IMR-90 (cell line): ENCODE data around the gene GCC2. TPM values are rescaled to one million over a fixed set of nuclear protein-coding genes. Genes with fewer than 3 reads are reported as not detected.

Source experiments
- ATAC-seq: fragments of 200-7000 bp; cut with Tn5 transposase; 2 replicates; pipeline ENCODE4 v1.9.1; 2020; ENCODE audit warnings: low read depth, mild to moderate bottlenecking, moderate library complexity
- BruUV-seq: library from RNA; stranded (reverse); fragments of 400-500 nt; replicated peaks from 2 replicates; lab custom pipeline; 2021; lab: Mats Ljungman, UMichigan
- CTCF ChIA-PET: fragments of 300-600 bp; formaldehyde crosslinking; extraction: SDS; loops from one replicate; lab custom pipeline; 2021; ENCODE audit warnings: antibody characterized with exemption; lab: Yijun Ruan, JAX
- POLR2A ChIA-PET: fragments of 300-600 bp; sonication (Branson Sonifier 250); formaldehyde crosslinking; loops from one replicate; lab custom pipeline; 2022; ENCODE audit warnings: antibody characterized with exemption; ENCODE audit not compliant: unreplicated experiment; lab: Charles Lee
- DNase-seq: peaks from one replicate; pipeline ENCODE4 v3.0.0; 2013
- H2AFZ ChIP-seq: replicated peaks from 2 replicates; pipeline ENCODE3; 2013; ENCODE audit warnings: low read length, mild to moderate bottlenecking; ENCODE audit not compliant: poor library complexity
- H2AK5ac ChIP-seq: 2 replicates; pipeline ENCODE4 v1.6.1; 2013; ENCODE audit warnings: low read depth, low read length, inconsistent platforms
- H2AK9ac ChIP-seq: replicated peaks from 2 replicates; pipeline ENCODE3; 2013; ENCODE audit warnings: mild to moderate bottlenecking, low read depth, low read length, moderate library complexity; ENCODE audit not compliant: poor library complexity
- H2BK120ac ChIP-seq: 2 replicates; pipeline ENCODE4 v1.6.1; 2013; ENCODE audit warnings: low read depth, low read length, inconsistent platforms
- H2BK15ac ChIP-seq: 3 replicates; pipeline ENCODE4 v1.6.1; 2013; ENCODE audit warnings: low read depth, low read length, inconsistent platforms
- H2BK20ac ChIP-seq: 2 replicates; pipeline ENCODE4 v1.6.1; 2013; ENCODE audit warnings: low read depth, mild to moderate bottlenecking, inconsistent platforms, low read length, moderate library complexity
- H2BK5ac ChIP-seq: 2 replicates; pipeline ENCODE4 v1.6.1; 2013; ENCODE audit warnings: mild to moderate bottlenecking, low read depth, low read length, inconsistent platforms; ENCODE audit not compliant: poor library complexity, severe bottlenecking
- H3K14ac ChIP-seq: replicated peaks from 2 replicates; pipeline ENCODE4 v1.6.1; 2013; ENCODE audit warnings: low read depth, low read length, inconsistent platforms
- H3K18ac ChIP-seq: 2 replicates; pipeline ENCODE4 v1.6.1; 2013; ENCODE audit warnings: low read depth, low read length, control low read depth
- H3K23ac ChIP-seq: 2 replicates; pipeline ENCODE4 v1.6.1; 2013; ENCODE audit warnings: low read depth, low read length, inconsistent platforms
- H3K27ac ChIP-seq: 2 replicates; pipeline ENCODE4 v1.5.1; 2013; ENCODE audit warnings: mild to moderate bottlenecking, control low read depth, low read length; ENCODE audit not compliant: insufficient read depth
- H3K27me3 ChIP-seq: 2 replicates; pipeline ENCODE4 v1.6.1; 2013; ENCODE audit warnings: low read length; ENCODE audit not compliant: control insufficient read depth, insufficient read depth
- H3K36me3 ChIP-seq: 2 replicates; pipeline ENCODE4 v1.6.1; 2013; ENCODE audit warnings: low read length, mixed read lengths; ENCODE audit not compliant: control insufficient read depth, insufficient read depth
- H3K4ac ChIP-seq: 2 replicates; pipeline ENCODE4 v1.6.1; 2013; ENCODE audit warnings: low read depth, low read length, inconsistent platforms
- H3K4me1 ChIP-seq: 2 replicates; pipeline ENCODE4 v1.6.1; 2013; ENCODE audit warnings: low read length, mixed read lengths; ENCODE audit not compliant: control insufficient read depth, insufficient read depth
- H3K4me2 ChIP-seq: 2 replicates; pipeline ENCODE4 v1.6.1; 2013; ENCODE audit warnings: low read depth, mild to moderate bottlenecking, control low read depth, low read length, moderate library complexity
- H3K4me3 ChIP-seq: 2 replicates; pipeline ENCODE4 v1.5.1; 2013; ENCODE audit warnings: low read depth, mild to moderate bottlenecking, control low read depth, low read length, moderate library complexity; ENCODE audit not compliant: insufficient read depth
- H3K56ac ChIP-seq: 2 replicates; pipeline ENCODE4 v1.6.1; 2013; ENCODE audit warnings: low read length, inconsistent platforms; ENCODE audit not compliant: insufficient read depth; ENCODE audit errors: extremely low read depth
- H3K79me1 ChIP-seq, 2 experiments: 2 replicates each; pipeline ENCODE4 v1.6.1; 2013; ENCODE audit warnings: low read length in 2 of 2, inconsistent platforms in 1 of 2, low read depth in 1 of 2
- H3K9ac ChIP-seq: 2 replicates; pipeline ENCODE4 v1.6.1; 2013; ENCODE audit warnings: low read depth, low read length, control low read depth
- H3K9me1 ChIP-seq: 2 replicates; pipeline ENCODE4 v1.6.1; 2013; ENCODE audit warnings: low read length, inconsistent platforms; ENCODE audit not compliant: insufficient read depth
- H3K9me3 ChIP-seq: 2 replicates; pipeline ENCODE4 v1.6.1; 2013; ENCODE audit warnings: low read length; ENCODE audit not compliant: control insufficient read depth, insufficient read depth
- H4K20me1 ChIP-seq: 2 replicates; pipeline ENCODE4 v1.6.1; 2013; ENCODE audit warnings: low read length, inconsistent platforms; ENCODE audit not compliant: insufficient read depth
- H4K5ac ChIP-seq: 2 replicates; pipeline ENCODE4 v1.6.1; 2013; ENCODE audit warnings: mild to moderate bottlenecking, low read depth, low read length, control low read depth
- H4K8ac ChIP-seq, 2 experiments: 2 replicates each; pipeline ENCODE4 v1.6.1; 2013; ENCODE audit warnings: low read depth in 2 of 2, low read length in 2 of 2, control low read depth in 1 of 2, inconsistent platforms in 1 of 2
- H4K91ac ChIP-seq: 2 replicates; pipeline ENCODE4 v1.6.1; 2013; ENCODE audit warnings: low read depth, low read length, inconsistent platforms; ENCODE audit not compliant: insufficient read depth
- WGBS, 2 experiments: methylation state at CpG; one replicate each; pipeline versions ENCODE4 v1.1.5 to v1.1.7; 2013; ENCODE audit warnings: missing lambda C conversion rate in 2 of 2; ENCODE audit not compliant: insufficient read length in 1 of 2; ENCODE audit errors: extremely low coverage in 2 of 2; 5-methylcytosine and 5-hydroxymethylcytosine counted together
- dilution Hi-C: fragments of 300-500 bp; cut with HindIII; formaldehyde crosslinking; loops from one replicate; pipeline ENCODE4 v1.14.3; 2018; ENCODE audit warnings: low sequenced_read_pairs; ENCODE audit not compliant: unreplicated experiment
- in situ Hi-C: fragments of 300-500 bp; cut with MboI; formaldehyde crosslinking; loops from 3 replicates; pipeline ENCODE4 v1.14.3; 2019; ENCODE audit warnings: low sequenced_read_pairs, inconsistent platforms, mixed read lengths
- intact Hi-C: fragments of 100-400 bp; cut with micrococcal nuclease; formaldehyde crosslinking; loops from 2 replicates; pipeline ENCODE4 v1.10.0; 2022
- polyA plus RNA-seq, 3 experiments: library from polyadenylated mRNA; depleted of rRNA; stranded (reverse); fragments of >200 nt; gene quantifications; 2 replicates each; pipeline ENCODE4 v1.2.3, GENCODE V29; 2012; ENCODE audit warnings: low replicate concordance in 1 of 3
- total RNA-seq: library from RNA; depleted of rRNA; stranded (reverse); fragments of >200 nt; gene quantifications from 2 replicates; pipeline ENCODE4 v1.2.3, GENCODE V29; 2012
- TF ChIP-seq, protein P1 (sequence below): conservative IDR thresholded peaks from 2 replicates; pipeline ENCODE4 v1.5.1; 2012; ENCODE audit warnings: mild to moderate bottlenecking, low read depth, low read length, improper control_type of control experiment

The GCC2 gene
- total and polyA plus RNA-seq, 2 of the 4 experiments (the other 2 are of a cell fraction): 6.4 to 8.6 TPM

DNA sequence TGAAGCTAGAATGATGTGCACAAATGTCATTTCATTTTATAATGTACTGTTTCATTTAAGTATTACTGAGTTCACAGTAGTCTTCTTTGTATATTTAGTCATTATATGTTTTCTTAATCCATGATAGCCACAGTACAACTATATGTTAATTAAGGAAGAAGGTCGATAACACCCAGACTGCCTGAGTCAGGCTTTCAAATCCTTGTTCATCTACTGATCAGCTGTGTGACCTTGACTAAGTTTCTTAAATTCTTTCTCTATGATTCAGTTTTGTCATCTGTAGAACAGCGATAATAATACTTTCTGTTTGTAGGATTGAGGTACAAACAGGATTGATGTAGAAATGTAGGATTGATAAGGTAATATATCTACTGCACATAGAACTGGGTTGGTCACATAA lies 5.4 kb downstream of the GCC2 start:
- Histone ChIP-seq H4K8ac (no peak overlapping the region), H3K56ac (no peak overlapping the region), H2BK20ac (no peak overlapping the region), H3K23ac (no peak overlapping the region), H4K5ac (no peak overlapping the region), H3K27ac (no peak overlapping the region), H3K14ac (no peak overlapping the region), H2AK9ac (no peak overlapping the region), H2BK5ac (no peak overlapping the region), H2AFZ (no peak overlapping the region), H3K79me1 (peaks cover 5 to 20% of the 10 kb centered on the region in 2 experiments), H3K9ac (no peak overlapping the region), H3K4ac (no peak overlapping the region), H3K4me3 (no peak overlapping the region), H3K18ac (no peak overlapping the region), H3K27me3 (no peaks in the 10 kb centered on the region), H3K9me1 (no peaks in the 10 kb centered on the region), H4K20me1 (no peaks in the 10 kb centered on the region), H3K4me2 (no peak overlapping the region), H3K4me1 (no peaks in the 10 kb centered on the region), H2BK15ac (no peak overlapping the region), H3K36me3 (peaks cover 17% of the 10 kb centered on the region), H4K91ac (no peak overlapping the region), H3K9me3 (no peaks in the 10 kb centered on the region), H2BK120ac (no peak overlapping the region), H2AK5ac (no peak overlapping the region)
- DNase-seq: no peak
- dilution Hi-C loops (no loop called here), intact Hi-C loops (no loop called here), in situ Hi-C loops (no loop called here)
- TF ChIP-seq, protein P1, sequence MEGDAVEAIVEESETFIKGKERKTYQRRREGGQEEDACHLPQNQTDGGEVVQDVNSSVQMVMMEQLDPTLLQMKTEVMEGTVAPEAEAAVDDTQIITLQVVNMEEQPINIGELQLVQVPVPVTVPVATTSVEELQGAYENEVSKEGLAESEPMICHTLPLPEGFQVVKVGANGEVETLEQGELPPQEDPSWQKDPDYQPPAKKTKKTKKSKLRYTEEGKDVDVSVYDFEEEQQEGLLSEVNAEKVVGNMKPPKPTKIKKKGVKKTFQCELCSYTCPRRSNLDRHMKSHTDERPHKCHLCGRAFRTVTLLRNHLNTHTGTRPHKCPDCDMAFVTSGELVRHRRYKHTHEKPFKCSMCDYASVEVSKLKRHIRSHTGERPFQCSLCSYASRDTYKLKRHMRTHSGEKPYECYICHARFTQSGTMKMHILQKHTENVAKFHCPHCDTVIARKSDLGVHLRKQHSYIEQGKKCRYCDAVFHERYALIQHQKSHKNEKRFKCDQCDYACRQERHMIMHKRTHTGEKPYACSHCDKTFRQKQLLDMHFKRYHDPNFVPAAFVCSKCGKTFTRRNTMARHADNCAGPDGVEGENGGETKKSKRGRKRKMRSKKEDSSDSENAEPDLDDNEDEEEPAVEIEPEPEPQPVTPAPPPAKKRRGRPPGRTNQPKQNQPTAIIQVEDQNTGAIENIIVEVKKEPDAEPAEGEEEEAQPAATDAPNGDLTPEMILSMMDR: no peak
- no CpG with 5 or more reads among the region's 2 CpGs for WGBS, 2 experiments
- BruUV-seq: no TSS peak
- POLR2A ChIA-PET: no interaction called here
- ATAC-seq: no peak
- CTCF ChIA-PET: no interaction called here
